Urinary bladder (tissue), 4 donors: ENCODE measurements around the gene PCDHB5. TPM values are rescaled to one million over a fixed set of nuclear protein-coding genes. Genes with fewer than 3 reads are reported as not detected.
A peak's percentile ranks its signal among the peaks of the same experiment; 100 is the strongest.
"Not testable (repeated sequence)": the region's sequence is repeated elsewhere in the genome, so short reads cannot be mapped to it uniquely, and the experiment has no call there.

Source experiments
- DNase-seq: peaks from one replicate; pipeline ENCODE4 v3.0.0-alpha.2; 2015; ENCODE audit errors: extremely low spot score
- H3K27ac ChIP-seq: one replicate; pipeline ENCODE4 v1.5.1; 2013; ENCODE audit warnings: low read depth, mild to moderate bottlenecking, moderate library complexity
- H3K36me3 ChIP-seq: one replicate; pipeline ENCODE4 v1.6.1; 2013; ENCODE audit warnings: mild to moderate bottlenecking, moderate library complexity; ENCODE audit not compliant: insufficient read depth
- H3K4me1 ChIP-seq: one replicate; pipeline ENCODE4 v1.6.1; 2013; ENCODE audit warnings: mild to moderate bottlenecking, moderate library complexity; ENCODE audit not compliant: insufficient read depth
- H3K4me3 ChIP-seq: one replicate; pipeline ENCODE4 v1.5.1; 2013; ENCODE audit warnings: low read depth, low read length
- WGBS: extraction: QIAGEN DNeasy Blood & Tissue Kit; methylation state at CpG from one replicate; pipeline ENCODE4 v1.1.7; 2013; 5-methylcytosine and 5-hydroxymethylcytosine counted together
- polyA plus RNA-seq: library from polyadenylated mRNA; stranded (reverse); fragments of 200-250 nt; gene quantifications from one replicate; pipeline ENCODE4 v1.2.3, GENCODE V29; 2013
- total RNA-seq: library from RNA; depleted of rRNA; stranded (reverse); fragments of >200 nt; gene quantifications from one replicate; pipeline ENCODE4 v1.2.3, GENCODE V29; 2014
- donor health status: healthy with polysubstance abuse.
- donor health status: healthy.

PCDHB5 gene
- total and polyA plus RNA-seq, 2 donors: 7.0 to 9.0 TPM

DNA sequence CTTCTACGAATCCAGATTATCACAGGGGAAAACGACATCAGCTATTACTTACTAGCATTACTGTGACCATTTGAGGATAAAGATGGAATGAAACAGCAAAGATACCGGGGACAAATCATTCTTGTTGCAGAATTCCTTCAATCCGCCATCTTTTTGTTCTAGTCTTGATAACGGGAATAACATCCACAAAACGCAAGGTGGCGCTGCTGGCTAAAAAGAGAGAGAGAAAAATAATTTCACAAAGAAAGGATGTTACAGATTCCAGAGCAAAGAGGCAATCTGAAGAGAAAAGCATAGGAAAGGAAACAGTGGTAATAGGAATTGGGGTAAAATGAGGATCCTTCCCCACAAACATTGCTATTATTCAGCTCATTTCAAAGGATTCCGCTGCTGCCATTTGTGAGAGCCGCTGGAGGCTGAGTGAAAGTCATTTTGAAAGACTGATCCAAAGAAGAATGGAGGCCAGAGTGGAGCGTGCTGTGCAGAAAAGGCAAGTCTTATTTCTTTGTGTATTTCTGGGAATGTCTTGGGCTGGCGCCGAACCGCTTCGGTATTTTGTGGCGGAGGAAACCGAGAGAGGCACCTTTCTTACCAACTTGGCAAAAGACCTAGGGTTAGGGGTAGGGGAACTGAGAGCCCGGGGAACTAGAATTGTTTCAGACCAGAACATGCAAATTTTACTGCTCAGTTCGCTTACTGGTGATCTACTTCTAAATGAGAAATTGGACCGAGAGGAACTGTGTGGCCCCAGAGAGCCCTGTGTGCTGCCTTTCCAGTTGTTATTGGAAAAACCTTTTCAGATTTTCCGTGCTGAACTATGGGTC, 37.6 kb downstream of the PCDHB5 start, which contains the start of gene PCDHB7:
Gene PCDHB7, plus strand, starts transcription at position 264 of the 824 bp plus-strand sequence. Its CDS starts 192 bp downstream, at position 456.
- no peak for DNase-seq
- WGBS: 27% methylated on average over 20 of the region's 20 CpGs
- H3K4me1 ChIP-seq: no peaks in the 10 kb centered on the region

GRCh38 chr5:141174291-141175104, 39.5 kb downstream of the PCDHB5 start:
- not testable (repeated sequence) for H3K4me1 ChIP-seq, H3K27ac ChIP-seq, DNase-seq, H3K4me3 ChIP-seq, H3K36me3 ChIP-seq
- WGBS: 40% methylated on average over 79 of the region's 79 CpGs

More for the DNA sequence above, 37.6 kb downstream of the PCDHB5 start, which contains the start of gene PCDHB7:
- Histone ChIP-seq H3K27ac (no peak within 1 kb of the TSS), H3K4me3 (peak within 1 kb of the TSS; percentile 4), H3K36me3 (no peaks in the 10 kb centered on the region)

DNA sequence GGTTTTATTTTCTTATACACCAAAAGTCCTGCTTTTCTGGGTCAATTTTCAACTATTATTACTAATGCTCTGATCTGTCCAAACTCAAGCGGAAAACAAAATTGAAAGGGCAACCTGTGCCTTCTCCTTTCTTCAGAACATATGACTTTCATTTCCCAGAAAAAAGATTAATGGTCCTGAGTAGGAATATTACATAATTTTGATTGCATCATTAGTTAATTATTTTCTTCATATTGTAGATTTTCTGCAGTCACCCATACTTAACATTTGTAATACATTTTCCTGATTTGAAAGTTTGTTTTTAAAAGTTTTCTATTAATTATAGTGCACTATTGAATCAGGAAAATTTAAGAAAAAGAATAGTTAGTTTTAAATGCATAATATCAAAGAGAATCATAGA, 40.9 kb downstream of the PCDHB5 start:
- Histone ChIP-seq H3K27ac (no peak overlapping the region), H3K4me3 (no peak overlapping the region), H3K36me3 (no peaks in the 10 kb centered on the region), H3K4me1 (no peaks in the 10 kb centered on the region)
- DNase-seq: no peak
- WGBS: 72% methylated on average over 1 of the region's 1 CpG

- DNase-seq, H3K27ac ChIP-seq, H3K36me3 ChIP-seq, H3K4me1 ChIP-seq, H3K4me3 ChIP-seq: not testable (repeated sequence)
- WGBS: 24% methylated on average over 14 of the region's 18 CpGs
Observed at GRCh38 chr5:141177577-141178191, 42.7 kb downstream of the PCDHB5 start, which contains the start of gene PCDHB8. Gene PCDHB8 (plus strand): TSS chr5:141177790. CDS start chr5:141178035, 245 bp downstream.

- not testable (repeated sequence) for DNase-seq, H3K36me3 ChIP-seq, H3K4me3 ChIP-seq, H3K4me1 ChIP-seq, H3K27ac ChIP-seq
- WGBS: 44% methylated on average over 32 of the region's 39 CpGs
Observed at GRCh38 chr5:141179371-141179770, 44.4 kb downstream of the PCDHB5 start.

DNA sequence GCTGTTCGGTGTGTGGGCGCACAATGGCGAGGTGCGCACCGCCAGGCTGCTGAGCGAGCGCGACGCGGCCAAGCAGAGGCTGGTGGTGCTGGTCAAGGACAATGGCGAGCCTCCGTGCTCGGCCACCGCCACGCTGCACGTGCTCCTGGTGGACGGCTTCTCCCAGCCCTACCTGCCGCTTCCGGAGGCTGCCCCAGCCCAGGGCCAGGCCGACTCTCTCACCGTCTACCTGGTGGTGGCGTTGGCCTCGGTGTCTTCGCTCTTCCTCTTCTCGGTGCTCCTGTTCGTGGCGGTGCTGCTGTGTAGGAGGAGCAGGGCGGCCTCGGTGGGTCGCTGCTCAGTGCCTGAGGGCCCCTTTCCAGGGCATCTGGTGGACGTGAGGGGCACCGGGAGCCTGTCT, 44.9 kb downstream of the PCDHB5 start:
- H3K36me3 ChIP-seq, H3K4me3 ChIP-seq, H3K4me1 ChIP-seq, H3K27ac ChIP-seq, DNase-seq: not testable (repeated sequence)
- WGBS: 28% methylated on average over 24 of the region's 32 CpGs

GRCh38 chr5:141180313-141180712, 45.3 kb downstream of the PCDHB5 start:
- no peak overlapping the region for H3K4me3 ChIP-seq

GRCh38 chr5:141182248-141182647, 47.2 kb downstream of the PCDHB5 start, which contains the start of gene PCDHB16:
Gene PCDHB16 (plus strand): TSS chr5:141182387. CDS start chr5:141182560, 173 bp downstream.
- H3K4me3 ChIP-seq: peak within 1 kb of the TSS; percentile 10
- H3K4me1 ChIP-seq: no peaks in the 10 kb centered on the region
- no peak for DNase-seq
- H3K36me3 ChIP-seq: no peaks in the 10 kb centered on the region
- WGBS: 10% methylated on average over 13 of the region's 13 CpGs
- no peak within 1 kb of the TSS for H3K27ac ChIP-seq

More at GRCh38 chr5:141180313-141180712, 45.3 kb downstream of the PCDHB5 start:
- 52% methylated on average over 1 of the region's 1 CpG for WGBS
- H3K4me1 ChIP-seq: no peaks in the 10 kb centered on the region
- H3K27ac ChIP-seq: no peak overlapping the region
- H3K36me3 ChIP-seq: no peaks in the 10 kb centered on the region
- no peak for DNase-seq

GRCh38 chr5:141184117-141184855, 49.3 kb downstream of the PCDHB5 start:
- 30% methylated on average over 45 of the region's 69 CpGs for WGBS
- not testable (repeated sequence) for DNase-seq, H3K27ac ChIP-seq, H3K4me1 ChIP-seq, H3K4me3 ChIP-seq, H3K36me3 ChIP-seq

GRCh38 chr5:141186897-141187512, 52.0 kb downstream of the PCDHB5 start, which contains the start of gene PCDHB9:
Gene PCDHB9 (plus strand): TSS chr5:141187161. CDS start chr5:141187319, 158 bp downstream.
- no peaks in the 10 kb centered on the region for H3K36me3 ChIP-seq
- H3K27ac ChIP-seq: no peak within 1 kb of the TSS
- no peaks in the 10 kb centered on the region for H3K4me1 ChIP-seq
- no peak within 1 kb of the TSS for H3K4me3 ChIP-seq
- no peak for DNase-seq
- 17% methylated on average over 9 of the region's 9 CpGs for WGBS
